GM13977 (cell line): ENCODE results near the gene DYNLT1.
"Not testable (repeated sequence)": the region's sequence is repeated elsewhere in the genome, so short reads cannot be mapped to it uniquely, and the experiment has no call there.

Experiments
- DNase-seq: peaks from one replicate; pipeline ENCODE4 v3.0.0; 2012; ENCODE audit warnings: low spot score
- in situ Hi-C: fragments of 300-500 bp; cut with MboI; formaldehyde crosslinking; loops from one replicate; pipeline ENCODE4 v1.12.0; 2022; ENCODE audit warnings: low sequenced_read_pairs, low pct_unique_long_range_greater_than_20kb, mixed read lengths, inconsistent platforms; ENCODE audit not compliant: unreplicated experiment
- TF ChIP-seq, protein P1 (sequence below): IDR thresholded peaks from 2 replicates; pipeline ENCODE4 v1.5.1; 2012; ENCODE audit warnings: mild to moderate bottlenecking, control low read depth; ENCODE audit not compliant: insufficient read depth; ENCODE audit errors: extremely low read depth, missing control alignments

Gene DYNLT1

DNA sequence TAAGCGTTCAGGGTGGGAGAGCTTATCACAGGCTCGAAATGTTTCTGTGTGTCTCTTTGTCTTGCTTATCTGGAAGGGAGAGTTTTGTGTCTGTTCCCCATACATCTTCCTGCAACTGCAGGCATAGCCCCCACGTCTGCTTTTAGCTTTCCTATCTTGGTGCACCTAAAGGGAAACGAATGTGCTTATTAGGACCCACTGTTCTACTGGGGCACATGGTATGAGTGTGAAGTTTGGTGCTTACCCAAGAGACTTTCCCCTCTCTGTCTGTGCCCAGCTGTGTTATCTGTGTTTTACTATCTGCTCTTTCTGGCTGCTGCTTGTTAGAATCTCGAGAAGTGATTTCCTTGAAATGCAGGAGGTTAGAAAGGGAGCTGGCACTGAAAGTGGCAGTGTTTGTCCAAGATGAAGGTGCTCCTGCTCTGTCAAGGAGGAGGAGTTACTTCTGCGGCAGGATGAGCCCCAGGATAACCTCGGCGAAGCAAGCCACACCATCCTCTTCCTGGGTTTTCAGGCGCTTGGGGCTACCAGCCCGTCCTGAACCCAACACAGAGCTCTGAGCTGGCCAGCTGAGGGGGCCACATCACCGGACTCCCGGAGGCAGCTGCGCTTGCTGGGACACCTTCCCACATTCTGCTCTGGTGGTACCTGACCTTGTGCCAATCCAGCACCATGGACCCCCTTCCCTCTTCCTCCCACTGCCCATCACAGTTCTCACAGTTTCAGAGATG, 23.4 kb downstream of the DYNLT1 start:
- TF ChIP-seq, protein P1, sequence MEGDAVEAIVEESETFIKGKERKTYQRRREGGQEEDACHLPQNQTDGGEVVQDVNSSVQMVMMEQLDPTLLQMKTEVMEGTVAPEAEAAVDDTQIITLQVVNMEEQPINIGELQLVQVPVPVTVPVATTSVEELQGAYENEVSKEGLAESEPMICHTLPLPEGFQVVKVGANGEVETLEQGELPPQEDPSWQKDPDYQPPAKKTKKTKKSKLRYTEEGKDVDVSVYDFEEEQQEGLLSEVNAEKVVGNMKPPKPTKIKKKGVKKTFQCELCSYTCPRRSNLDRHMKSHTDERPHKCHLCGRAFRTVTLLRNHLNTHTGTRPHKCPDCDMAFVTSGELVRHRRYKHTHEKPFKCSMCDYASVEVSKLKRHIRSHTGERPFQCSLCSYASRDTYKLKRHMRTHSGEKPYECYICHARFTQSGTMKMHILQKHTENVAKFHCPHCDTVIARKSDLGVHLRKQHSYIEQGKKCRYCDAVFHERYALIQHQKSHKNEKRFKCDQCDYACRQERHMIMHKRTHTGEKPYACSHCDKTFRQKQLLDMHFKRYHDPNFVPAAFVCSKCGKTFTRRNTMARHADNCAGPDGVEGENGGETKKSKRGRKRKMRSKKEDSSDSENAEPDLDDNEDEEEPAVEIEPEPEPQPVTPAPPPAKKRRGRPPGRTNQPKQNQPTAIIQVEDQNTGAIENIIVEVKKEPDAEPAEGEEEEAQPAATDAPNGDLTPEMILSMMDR: no peak
- in situ Hi-C loops: no loop called here
- DNase-seq: no peak

DNA sequence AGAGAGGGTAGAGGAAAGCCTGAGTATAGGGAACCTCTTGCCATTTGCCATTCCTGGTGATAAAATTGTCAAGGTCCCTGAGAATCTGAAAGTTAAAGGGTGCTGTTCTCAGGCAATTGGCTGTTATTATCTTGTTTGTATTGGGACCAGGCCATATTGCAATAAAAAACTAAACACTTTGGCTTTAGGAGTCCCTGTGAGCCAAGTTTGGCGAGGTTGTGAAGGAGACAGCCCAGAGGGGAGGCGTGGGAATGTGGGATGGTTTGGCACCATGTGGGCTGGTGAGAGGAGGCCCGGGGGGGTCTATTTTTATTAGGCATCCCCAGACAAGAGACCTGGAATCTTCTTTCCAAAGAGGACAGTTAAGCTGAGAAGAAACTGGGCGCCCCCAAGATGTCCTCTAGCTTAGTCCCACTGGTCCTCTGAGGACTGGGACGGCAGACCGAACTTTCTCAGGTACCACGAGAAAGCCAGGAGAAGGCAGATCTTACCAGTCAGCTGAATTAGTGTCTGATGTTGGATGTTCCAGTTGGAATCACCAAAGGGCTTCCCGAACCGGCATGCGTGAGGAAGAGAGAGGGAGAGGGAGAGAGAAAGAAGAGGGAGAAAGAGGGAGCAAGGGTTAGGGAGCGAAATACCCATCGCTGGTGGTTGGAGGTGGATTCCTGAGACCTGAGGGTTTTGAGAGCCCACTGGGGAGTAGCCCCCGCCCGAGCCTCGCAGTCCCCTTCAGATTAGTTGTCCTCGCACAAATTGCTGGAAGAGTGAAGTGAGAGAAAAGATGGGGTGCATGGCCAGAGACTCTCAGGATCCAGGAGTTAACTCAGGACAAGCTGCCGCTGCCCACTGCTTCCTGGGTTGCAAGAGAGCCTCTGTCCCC, 24.4 kb downstream of the DYNLT1 start:
- DNase-seq: no peak
- TF ChIP-seq, protein P1: no peak
- in situ Hi-C loops: no loop called here

DNA sequence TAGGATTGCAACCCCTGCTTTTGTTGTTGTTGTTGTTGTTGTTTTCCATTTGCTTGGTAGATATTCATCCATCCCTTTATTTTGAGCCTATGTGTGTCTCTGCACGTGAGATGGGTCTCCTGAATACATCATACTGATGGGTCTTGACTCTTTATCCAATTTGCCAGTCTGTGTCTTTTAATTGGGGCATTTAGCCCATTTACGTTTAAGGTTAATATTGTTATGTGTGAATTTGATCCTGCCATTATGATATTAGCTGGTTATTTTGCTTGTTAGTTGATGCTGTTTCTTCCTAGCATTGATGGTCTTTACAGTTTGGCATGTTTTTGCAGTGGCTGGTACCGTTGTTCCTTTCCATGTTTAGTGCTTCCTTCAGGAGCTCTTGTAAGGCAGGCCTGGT, 26.3 kb downstream of the DYNLT1 start:
- DNase-seq, in situ Hi-C loops: not testable (repeated sequence)

DNA sequence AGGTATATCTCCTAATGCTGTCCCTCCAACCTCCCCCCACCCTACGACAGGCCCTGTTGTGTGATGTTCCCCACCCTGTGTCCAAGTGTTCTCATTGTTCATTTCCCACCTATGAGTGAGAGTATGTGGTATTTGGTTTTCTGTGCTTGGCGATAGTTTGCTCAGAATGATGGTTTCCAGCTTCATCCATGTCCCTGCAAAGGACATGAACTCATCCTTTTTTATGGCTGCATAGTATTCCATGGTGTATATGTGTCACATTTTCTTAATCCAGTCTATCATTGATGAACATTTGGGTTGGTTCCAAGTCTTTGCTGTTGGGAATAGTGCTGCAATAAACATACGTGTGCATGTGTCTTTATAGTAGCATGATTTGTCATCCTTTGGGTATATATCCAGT, 29.9 kb downstream of the DYNLT1 start:
- in situ Hi-C loops, DNase-seq: not testable (repeated sequence)

DNA sequence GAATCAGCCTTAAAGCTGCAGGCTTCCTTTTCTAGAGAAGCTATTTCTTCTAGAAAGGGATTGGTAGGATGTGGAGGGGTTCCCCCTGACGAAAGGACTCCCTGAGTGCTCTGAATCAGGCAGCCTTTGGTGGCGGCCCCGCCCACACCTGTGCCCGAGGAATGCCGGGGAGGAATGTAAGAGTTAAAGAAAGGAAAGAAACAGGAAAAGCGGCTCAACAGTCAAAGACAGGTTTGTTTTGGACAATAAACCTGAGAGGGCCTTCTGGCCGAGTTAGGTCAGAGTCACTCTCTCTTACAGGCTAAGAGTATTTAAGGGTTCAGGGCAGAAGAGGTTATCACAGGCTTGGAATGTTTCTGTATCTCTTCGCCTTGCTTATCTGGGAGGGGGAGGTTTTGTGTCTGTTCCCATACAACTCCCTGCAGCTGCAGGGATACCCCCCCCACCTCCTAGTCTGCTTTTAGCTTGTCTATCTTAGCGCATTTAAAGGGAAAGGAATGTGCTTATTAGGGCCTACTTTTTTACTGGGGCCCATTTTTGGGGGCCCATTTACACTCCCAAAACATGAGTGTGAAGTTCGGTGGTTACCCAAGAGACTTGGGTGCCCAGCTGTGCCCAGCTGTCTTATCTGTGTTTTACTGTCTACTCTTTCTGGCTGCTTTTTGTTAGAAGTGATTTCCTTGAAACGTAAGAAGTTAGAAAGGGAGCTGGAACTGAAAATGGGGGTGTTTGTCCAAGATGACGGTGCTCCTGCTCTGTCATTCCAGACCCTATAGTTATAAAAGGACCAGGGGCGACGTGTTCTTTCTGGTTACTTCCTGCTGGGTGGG, 32.8 kb downstream of the DYNLT1 start:
- no peak for DNase-seq
- in situ Hi-C loops: no loop called here
- TF ChIP-seq, protein P1: no peak

DNA sequence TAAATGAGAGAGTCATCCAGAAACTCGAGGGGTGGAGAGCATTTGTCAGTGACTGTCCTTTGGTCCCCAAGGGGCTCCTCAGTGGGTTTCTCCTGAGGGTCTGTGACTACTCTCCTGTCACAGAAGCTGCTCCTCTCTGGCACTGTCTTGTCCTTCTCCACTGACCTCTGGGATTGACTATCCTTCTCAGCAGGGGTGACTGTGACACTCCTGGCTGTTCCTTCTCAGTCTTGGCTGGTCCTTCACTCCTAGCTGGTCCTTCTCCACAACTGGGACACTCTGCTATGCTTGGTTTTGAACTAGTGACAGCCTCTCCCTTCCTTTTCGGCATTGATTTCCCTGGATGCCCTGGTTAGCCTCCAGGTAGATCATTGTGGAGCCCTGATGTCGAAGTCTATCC, 33.5 kb downstream of the DYNLT1 start:
- no peak for DNase-seq
- in situ Hi-C loops: no loop called here
- TF ChIP-seq, protein P1: no peak

DNA sequence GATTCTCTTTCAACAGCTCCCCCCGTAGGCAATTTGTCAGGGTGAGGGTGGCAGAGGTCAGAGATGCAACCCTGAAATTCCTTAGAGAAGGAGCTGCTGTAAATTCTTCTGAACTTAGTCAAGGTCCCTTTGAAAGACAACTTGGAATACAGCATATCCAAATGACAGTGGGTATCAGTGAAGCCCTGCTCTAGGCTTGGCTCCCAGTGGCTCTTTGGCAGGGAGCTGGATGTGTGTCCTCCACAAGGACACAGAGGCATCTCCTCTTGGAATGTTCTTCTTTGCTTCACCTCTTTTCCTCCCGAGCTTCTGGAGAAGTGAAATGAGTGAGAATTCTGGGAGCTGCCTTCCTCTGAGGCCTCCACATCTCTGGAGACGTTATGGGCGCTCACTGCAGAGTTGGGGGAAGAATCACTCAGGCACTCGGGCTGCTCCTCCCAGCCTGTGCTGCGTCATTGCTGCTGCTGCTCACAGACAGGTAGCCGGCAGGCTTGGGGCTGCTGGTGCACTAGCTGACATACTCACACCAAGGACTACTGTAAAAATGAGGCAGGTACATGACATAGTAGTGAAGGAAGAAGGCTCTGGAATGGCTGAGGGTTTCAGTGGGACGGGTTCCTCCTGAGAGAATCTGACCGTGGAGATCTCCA, 34.1 kb downstream of the DYNLT1 start:
- in situ Hi-C loops: no loop called here
- TF ChIP-seq, protein P1: no peak
- no peak for DNase-seq
